Suppressor macrophage treated with lipopolysaccharide for 1 hour (primary cell): ENCODE measurements around the gene ADNP2.

ENCODE experiments used
- DNase-seq, 3 donors: peaks; one replicate each; pipeline ENCODE4 v3.0.0-alpha.2; 2020 to 2022

ADNP2 gene, protein sequence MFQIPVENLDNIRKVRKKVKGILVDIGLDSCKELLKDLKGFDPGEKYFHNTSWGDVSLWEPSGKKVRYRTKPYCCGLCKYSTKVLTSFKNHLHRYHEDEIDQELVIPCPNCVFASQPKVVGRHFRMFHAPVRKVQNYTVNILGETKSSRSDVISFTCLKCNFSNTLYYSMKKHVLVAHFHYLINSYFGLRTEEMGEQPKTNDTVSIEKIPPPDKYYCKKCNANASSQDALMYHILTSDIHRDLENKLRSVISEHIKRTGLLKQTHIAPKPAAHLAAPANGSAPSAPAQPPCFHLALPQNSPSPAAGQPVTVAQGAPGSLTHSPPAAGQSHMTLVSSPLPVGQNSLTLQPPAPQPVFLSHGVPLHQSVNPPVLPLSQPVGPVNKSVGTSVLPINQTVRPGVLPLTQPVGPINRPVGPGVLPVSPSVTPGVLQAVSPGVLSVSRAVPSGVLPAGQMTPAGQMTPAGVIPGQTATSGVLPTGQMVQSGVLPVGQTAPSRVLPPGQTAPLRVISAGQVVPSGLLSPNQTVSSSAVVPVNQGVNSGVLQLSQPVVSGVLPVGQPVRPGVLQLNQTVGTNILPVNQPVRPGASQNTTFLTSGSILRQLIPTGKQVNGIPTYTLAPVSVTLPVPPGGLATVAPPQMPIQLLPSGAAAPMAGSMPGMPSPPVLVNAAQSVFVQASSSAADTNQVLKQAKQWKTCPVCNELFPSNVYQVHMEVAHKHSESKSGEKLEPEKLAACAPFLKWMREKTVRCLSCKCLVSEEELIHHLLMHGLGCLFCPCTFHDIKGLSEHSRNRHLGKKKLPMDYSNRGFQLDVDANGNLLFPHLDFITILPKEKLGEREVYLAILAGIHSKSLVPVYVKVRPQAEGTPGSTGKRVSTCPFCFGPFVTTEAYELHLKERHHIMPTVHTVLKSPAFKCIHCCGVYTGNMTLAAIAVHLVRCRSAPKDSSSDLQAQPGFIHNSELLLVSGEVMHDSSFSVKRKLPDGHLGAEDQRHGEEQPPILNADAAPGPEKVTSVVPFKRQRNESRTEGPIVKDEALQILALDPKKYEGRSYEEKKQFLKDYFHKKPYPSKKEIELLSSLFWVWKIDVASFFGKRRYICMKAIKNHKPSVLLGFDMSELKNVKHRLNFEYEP

DNA sequence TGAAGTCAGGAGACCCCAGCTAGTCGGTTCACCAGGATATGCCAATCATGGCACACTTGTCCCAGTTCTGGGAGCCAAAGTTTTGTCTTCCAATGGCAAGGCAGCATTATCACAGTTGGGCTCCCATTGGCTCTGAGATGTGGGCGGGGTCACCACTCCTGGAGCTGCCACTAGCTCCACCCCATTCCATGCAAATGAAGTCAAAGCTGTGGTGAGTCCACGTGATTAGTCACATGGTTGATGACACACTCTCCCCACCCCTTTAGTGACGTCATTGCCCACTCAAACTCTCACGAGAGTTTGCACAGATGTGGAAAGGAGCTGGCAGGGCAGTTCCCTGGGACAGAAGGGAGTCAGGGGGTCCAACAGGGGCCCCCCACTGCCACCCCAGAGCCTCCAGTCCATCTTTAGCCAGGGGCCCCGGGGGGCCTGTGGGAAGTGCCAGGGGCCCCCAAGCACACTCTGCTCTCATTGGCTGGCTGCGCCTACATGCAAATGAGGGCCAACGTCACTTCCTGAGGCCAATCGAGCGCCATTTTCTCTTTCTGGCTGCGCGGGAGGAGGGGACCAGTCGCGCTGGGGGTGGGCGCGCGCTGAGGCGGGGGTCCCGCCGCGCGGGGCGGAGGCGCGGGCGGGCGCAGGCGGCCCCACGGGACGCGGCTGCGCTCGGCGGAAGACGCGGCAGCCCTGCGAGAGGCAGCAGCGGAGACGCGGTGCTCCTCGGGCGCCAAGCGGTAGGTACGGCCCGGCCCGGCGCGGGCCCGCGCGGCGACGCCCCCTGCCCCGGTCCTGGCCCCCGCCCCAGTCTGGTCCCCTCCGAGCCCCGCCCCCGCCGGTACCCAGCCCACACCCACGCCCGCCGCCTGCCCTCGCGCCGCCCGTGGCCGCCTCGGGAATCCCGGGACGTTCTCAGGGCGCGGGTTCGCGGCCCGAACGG, at the start of gene ADNP2:
Gene ADNP2 (plus strand): TSS at position 524 of the 937 bp plus-strand sequence. CDS start 8,281 bp downstream, outside the sequence.
- peak; percentile 94 to 97 (median 96) for DNase-seq

DNA sequence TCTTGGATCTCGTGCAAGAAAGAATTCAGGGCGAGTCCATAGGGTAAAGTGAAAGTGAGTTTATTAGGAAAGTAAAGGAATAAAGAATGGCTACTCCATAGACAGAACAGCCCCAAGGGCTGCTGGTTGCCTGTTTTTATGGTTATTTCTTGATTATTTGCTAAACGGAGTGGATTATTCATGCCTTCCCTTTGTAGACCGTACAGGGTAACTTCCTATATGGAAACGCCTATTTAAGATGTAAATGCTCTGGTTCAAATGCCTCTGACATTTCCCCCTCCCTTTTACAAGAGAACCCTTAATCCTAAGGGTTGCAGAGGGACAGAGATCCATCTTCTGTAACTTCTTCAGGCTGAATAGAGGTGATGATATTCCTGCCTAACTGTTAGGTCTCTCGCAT, 49.1 kb upstream of the ADNP2 start:
- DNase-seq, result no peak

DNA sequence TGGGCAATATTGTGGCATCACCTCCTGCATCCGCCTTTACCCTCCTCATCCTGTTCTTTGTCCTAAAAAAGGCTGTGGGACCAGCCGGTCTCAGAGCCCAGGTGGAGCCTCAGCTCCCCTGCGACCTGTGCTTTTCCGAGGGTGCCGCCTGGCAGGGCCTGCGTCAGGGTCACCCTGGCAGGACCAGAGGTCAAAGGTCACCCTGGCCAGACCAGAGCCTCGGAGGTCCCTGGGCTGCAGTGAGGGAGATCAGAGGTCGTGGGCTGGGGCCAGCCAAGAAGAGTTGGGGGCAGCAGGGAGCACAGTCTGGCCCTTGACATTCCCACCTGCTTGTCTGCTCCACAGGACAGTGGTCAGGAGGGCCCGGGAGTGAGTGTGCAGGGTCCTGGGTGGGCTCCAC, 43.4 kb upstream of the ADNP2 start:
- no peak for DNase-seq

DNA sequence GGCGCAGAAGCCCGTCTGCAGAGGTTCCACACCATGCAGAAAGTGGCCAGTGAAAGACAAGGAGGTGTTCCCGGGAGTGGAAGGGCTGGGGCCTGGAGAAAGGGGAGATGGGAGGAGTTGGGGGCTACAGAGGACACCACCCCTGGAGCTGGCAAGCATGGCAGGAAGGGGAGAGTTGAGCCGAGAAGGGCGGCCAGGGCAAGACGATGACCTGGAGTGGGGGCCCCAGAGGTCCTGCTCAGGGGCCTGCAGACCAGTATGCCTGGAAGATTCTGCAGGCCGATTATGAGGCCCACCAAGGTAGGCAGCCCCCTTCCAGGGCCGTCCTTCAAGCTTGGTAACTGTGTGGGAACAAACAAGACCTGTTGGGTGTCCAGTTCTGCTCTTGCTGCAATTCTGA, 41.7 kb upstream of the ADNP2 start:
- no peak for DNase-seq

DNA sequence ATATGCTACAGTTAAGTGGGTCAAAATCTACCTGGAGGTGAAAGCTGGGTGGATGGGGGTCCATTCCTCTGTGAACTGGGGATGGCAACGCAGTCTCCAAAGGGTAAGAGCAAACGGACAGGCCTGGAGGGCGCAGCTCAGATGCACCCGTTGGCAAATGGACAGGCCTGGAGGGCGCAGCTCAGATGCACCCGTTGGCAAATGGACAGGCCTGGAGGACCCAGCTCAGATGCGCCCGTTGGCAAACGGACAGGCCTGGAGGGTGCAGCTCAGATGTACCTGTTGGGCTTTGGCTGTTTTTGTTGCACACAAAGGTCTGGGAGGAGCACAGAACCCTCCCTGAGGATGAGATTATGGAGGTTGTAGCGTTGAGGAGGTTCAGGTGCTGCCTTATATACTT, 41.2 kb upstream of the ADNP2 start:
- DNase-seq, result no peak

DNA sequence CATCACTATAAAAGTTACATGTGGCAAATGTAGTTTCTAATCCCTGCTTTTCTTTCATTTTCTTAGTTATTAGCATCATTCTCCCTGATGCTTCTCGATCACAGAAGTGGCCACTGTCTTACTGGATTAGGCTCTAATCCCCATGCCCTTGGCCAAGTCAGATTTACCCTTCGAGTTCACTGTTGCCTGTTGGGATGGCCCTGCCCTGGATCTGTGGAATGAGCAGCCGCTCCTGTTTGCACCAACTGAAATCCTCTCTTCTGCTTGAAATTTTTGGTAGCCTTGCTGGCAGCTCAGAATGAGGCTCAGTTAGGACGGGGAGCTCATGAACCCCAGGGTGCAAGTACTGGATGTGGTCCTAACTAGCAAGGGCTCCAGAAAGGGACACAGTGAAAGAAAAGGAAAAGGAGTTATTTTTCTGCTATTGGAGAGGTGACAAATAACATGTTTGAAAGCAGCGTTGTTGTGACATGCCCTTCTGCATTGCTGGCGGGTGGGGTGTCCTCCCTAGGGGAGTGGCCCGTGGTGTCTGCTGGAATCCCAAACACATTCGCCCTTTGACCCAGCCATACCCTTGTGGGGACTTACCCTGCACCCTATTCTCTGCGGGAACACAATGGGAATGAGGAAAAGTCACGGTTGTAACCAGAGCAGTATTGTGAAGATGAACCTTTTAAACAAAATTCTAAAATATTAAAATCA, 40.3 kb upstream of the ADNP2 start:
- no peak for DNase-seq

DNA sequence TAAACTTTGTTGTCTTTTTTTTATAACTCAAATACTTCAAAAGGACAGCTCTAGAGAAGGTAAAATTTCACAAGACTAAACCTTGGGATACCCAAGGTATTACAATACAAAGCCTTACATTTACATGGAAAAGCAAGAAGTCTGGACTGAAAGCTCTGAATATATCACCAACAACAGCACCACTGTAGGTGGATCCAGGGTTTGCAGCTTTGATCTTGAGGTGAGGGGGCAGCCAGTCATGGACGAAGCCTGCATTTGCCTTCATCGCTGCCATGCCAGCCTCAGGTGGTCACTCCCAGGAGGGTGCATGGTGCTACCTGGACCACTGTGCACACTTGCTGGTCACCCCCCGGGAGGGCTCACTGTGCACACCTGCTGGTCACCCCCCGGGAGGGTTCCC, 38.2 kb upstream of the ADNP2 start:
- DNase-seq, result no peak

DNA sequence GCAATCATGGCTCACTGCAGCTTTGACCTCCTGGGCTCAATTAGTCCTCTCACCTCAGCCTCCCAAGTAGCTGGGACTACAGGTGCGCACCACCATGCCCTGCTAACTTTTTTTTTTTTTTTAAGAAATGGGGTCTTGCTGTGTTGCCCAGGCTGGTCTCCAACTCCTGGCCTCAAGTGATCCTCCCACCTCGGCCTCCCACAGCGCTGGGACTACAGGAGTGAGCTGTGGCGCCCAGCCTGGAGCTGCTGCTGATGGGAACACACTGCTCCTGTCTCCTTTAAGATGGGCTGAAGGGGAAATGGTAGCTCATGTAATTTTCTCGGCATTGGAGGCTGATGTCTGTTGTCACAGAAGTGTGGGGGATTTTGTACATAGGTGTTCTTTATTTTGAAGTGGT, 34.9 kb upstream of the ADNP2 start:
- DNase-seq, result no peak

DNA sequence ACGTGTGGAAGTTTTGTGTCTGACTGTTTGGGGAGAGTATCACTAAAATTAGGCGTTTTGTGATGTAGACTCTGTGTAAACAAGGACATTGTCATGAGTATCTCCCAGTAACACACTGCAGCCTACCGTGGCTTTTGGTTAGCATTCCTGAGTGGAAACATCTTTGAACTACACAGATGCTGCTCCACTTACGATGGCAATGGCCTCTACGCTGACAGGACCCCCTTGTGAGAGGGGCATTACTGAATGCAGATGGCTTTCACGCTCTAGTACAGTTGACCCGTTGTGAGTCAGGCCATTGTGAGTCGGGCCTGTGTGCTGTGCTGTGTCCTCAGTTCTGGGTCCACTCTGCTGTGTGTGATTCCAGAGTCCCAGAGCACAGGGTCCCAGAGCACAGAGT, 34.4 kb upstream of the ADNP2 start:
- DNase-seq, result no peak

DNA sequence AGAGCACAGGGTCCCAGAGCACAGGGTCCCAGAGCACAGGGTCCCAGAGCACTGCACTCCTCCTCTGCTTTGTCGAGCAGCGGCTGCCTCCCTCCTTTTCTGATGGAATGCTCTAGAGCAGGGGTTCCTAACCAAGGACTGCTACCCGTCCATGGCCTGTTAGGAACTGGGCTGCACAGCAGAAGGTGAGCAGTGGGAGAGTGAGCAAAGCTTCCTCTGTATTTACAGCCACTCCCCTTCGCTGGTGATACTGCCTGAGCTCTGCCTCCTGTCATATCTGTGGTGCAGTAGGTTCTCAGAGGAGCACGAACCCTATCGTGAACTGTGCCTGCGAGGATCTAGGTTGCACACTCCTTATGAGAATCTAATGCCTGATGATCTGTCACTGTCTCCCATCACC, 33.1 kb upstream of the ADNP2 start:
- DNase-seq, result no peak

DNA sequence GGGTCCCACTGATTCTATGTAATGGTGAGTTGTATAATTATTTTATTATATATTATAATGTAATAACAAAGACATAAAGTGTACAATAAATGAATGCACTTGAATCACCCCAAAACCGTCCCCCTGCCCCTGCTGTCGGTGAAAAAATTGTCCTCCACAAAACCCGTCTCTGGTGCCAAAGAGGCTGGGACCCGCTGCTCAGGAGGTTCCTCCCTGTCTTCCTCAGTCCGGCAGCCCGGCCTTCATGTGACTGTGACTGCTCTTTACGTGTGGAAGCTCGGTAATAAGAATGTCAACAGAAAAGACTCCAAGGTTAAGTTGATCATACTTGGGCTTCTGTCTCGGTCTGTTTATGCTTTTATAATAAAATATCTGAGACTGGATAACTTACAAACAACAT, 32.7 kb upstream of the ADNP2 start:
- no peak for DNase-seq

DNA sequence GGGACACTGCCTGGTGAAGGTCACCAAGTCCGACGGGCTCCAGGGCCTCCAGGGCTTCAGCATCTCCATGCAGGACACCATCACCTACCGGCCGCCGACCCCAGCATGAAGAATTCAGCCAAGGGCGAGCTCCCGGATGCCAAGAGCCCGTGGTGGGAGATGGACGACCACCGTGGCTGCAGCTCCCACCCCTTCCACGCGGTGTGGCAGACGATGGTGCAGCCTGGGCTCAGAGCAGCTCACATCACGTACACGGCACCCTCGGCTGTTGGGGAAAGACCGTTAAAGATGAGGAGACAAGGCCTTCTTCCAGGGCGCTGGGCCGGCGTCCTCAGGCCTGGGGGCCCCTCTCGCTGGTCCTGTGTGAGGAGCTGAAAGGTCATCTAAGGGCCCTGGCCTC, 31.2 kb upstream of the ADNP2 start:
- DNase-seq, result no peak

DNA sequence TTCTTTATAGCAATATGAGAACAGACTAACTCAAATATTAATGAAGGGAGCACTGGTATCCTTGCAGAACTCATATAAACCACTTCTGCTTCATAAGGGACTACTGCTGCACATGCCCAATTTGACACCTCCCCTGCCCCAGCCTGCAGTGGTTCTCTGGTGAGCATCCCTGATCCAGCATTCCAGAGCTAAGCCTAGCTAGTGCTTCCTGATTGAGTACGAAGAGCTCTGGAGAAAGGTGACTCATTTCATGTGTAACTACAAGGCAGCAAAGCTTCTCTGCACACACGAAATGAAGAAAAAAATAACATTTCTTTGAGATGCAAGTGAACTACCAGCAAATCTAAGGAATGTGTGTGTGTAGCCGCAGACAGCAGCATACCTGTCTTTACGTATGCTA, 22.8 kb upstream of the ADNP2 start:
- DNase-seq, result no peak

DNA sequence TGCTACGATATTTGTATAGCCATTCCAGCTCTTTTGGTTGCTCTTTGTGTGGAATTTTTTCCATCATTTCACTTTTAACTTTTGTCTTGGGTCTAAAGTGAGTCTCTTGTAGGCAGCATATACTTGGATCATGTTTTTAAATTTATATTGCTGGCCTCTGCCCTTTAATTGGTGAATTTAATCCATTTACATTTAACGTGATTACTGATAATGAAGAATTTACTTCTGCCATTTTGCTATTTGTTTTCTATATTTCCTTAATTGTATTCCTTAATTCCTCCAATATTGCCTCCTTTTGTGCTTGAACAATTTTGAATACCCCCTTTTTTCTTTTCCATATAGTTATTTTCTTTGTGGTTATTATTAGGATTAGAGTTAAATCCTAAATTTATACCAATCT, 21.0 kb upstream of the ADNP2 start:
- DNase-seq, result no peak

DNA sequence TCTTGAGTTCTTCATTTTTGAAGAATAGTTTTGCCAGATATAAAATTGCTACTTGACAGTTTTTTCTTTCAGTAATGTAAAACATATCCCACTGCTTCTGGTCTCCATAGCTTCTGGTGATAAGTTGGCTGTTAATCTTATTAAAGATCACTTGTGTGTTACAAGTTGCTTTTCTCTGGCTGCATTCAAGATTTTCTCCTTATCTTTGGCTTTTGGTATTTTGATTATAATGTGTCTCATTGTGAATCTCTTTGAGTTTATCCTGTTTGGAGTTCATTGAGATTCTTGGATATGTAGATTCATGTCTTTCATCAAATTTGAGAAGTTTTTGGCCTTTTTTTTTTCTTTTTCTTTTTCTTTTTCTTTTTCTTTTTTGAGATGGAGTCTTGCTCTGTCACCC, 20.2 kb upstream of the ADNP2 start:
- no peak for DNase-seq

DNA sequence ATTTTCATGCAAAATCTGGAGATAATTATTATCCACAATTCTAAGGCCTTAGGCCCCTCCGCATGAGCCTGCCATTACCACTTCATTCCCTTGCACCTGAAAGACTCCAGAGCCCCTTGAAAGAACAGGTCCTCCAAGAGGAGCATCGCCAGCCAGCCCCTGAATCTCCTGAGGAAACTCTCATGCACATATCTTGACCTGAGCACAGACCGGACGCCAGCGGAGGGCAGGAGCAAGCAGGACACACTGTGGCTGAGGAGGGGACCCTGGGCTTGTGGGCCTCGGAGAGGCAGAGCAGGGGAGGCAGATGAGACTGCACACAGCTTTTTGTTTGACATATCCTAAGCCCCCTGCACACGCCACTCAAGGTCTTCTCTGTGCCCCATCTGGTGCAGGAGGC, 13.6 kb upstream of the ADNP2 start:
- no peak for DNase-seq

DNA sequence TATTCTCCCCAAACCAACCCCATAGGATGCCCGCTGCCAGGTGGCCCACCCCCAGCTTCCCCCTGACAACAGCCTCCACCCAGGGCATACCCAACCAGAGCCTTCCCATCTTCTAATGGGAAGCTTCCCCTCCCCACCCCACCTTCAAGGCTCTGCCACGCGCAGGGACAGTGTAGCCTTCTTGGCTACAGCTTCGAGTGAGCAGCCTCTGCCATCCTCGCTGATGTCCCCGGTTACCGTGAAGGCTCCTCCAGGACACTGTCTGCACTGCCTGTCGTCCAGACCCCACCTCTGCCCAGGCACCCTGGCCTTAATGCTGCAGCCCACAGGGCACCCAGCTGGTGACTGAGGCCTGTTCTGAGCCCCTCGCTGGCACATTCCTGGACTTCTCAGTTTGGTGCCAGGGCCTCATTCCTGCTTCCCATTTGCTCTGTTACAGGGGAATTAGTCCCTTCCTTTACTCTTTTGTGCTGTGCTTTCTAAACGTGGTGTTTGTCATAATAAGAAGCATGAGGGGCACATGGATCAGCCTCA, 13.0 kb upstream of the ADNP2 start:
- no peak for DNase-seq

DNA sequence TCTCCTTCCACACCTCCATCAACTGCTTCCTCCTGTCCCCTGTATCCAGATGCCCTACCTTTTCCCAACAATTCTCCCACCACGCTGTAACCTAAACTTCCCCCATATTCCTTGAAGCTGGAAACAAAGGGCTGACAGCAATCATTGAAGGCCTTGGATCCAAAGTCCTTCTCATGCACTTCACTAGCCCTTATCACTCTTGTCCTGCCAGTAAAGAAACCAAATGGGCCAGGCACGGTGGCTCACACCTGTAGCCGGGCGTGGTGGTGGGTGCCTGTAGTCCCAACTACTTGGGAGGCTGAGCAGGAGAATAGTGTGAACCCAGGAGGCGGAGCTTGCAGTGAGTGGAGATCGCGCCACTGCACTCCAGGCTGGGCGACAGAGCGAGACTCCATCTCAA, 11.9 kb upstream of the ADNP2 start:
- no peak for DNase-seq

DNA sequence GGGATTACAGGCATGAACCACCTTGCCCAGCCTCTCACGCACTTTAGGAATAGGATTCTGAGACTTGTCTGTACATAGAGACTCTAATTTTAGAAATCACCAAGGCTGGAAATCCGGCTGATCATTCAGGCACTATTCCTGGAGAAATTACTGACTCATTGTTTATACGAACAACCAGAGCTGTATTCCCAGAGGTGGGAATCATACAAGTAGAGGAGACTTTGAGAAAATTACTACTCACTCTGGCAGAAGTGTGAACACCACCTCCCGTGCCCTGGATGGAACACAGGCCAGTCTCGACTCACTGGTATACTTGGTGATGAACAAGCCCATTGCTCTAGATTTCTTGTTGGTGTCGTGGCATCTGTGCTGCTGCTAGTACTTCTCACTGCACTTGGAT, 5.8 kb upstream of the ADNP2 start:
- no peak for DNase-seq

DNA sequence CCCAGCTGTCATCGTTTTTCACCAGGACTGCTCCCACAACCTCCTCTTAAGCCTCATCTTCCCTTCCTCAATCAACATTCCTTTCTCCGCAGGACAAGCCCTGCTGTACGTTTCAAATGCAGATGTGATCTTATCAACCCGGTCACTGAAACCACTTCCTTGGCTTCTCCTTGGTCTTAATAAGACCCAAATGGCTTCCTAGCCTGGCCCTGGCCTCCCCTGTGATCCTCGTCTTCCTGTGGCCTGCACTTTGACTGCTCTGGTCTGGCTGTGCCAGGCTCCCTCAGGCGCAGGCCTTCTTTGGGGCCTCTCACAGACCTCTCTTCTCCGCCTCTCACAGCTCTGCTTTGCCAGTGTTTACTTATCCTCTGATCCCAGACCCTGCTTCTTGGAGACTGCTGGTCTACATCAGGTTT, 4.7 kb upstream of the ADNP2 start:
- no peak for DNase-seq

DNA sequence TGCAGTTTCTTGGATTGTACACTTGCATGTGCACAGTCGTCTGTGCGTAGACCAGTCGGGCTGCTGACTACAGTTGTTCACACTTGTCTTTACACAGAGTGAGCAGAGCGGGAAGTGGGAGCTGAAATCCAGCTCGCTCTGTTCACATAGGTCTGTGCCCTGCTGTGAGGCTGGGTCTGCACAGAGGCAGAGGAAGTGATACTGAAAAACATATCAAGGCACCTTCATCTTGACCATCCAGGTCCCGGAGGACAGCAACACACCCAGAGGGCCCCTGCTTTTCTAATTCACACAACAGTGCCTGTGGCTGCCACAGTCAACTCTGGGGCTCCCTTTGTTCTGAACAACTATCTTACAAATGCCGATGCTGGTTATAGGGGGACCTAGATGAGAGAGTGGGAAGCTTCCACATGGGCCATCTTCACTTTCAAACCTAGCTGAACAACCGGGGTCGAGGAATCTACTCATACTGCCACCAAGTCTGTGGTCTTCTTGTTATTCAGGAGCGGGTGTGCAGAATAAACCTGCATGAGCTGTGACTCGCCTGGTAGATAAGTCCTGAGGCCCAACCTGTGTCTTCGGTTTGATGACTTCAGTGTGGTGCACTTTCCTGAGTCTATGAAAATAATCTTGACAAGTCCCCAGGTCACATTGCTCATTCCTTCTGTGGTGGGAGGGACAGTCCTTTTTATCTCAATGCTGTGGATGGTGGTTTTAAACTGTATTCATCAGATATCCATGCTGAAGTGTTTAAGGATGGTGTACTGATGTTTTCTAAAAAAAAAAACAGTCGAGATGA, 3.5 kb upstream of the ADNP2 start:
- no peak for DNase-seq
